Activated CD4-positive, alpha-beta T cell treated with anti-CD3 and anti-CD28 coated beads for 36 hours (primary cell): ENCODE results near the gene KCNQ1OT1. TPM values are rescaled to one million over a fixed set of nuclear protein-coding genes. Genes with fewer than 3 reads are reported as not detected.
A peak's percentile ranks its signal among the peaks of the same experiment; 100 is the strongest.

Source experiments
- ATAC-seq: fragments of 200-7000 bp; cut with Tn5 transposase; one replicate; pipeline ENCODE4 v1.10.0; 2021; ENCODE audit warnings: mild to moderate bottlenecking, moderate library complexity
- CTCF ChIA-PET: fragments of 350-600 bp; sonication (Branson Sonifier 250); formaldehyde crosslinking; loops from one replicate; lab custom pipeline; 2021; ENCODE audit warnings: antibody characterized with exemption; lab: Charles Lee
- POLR2A ChIA-PET: fragments of 350-600 bp; sonication (Branson Sonifier 250); formaldehyde crosslinking; loops from one replicate; lab custom pipeline; 2021; ENCODE audit warnings: antibody characterized with exemption, inconsistent platforms; lab: Charles Lee
- DNase-seq: peaks from one replicate; pipeline ENCODE4 v3.0.0-alpha.2; 2020
- H3K27ac Mint-ChIP-seq: one replicate; pipeline ENCODE4 v1.8.0; 2021; ENCODE audit warnings: mixed read lengths
- H3K27me3 Mint-ChIP-seq: one replicate; pipeline ENCODE4 v1.8.0; 2021; ENCODE audit warnings: mixed read lengths
- H3K36me3 Mint-ChIP-seq: one replicate; pipeline ENCODE4 v1.8.0; 2021; ENCODE audit warnings: low read depth, mixed read lengths
- H3K4me1 Mint-ChIP-seq: one replicate; pipeline ENCODE4 v1.8.0; 2021; ENCODE audit warnings: mixed read lengths
- H3K4me3 Mint-ChIP-seq: one replicate; pipeline ENCODE4 v1.8.0; 2021; ENCODE audit warnings: mild to moderate bottlenecking, moderate library complexity, mixed read lengths
- H3K9me3 Mint-ChIP-seq: one replicate; pipeline ENCODE4 v1.8.0; 2021; ENCODE audit warnings: low read depth, mixed read lengths
- intact Hi-C, 2 experiments: fragments of 100-400 bp; cut with DNase I in 1 of 2; cut with micrococcal nuclease in 1 of 2; formaldehyde crosslinking; loops; one replicate each; pipeline versions ENCODE4 v1.14.2 to v1.15.1; 2022 to 2024; cut with DNase I, micrococcal nuclease
- total RNA-seq, 2 experiments: library from RNA; stranded (reverse); gene quantifications; one replicate each; pipeline ENCODE4 v1.2.3, GENCODE V29; 2021

Gene KCNQ1OT1
- total RNA-seq, 2 experiments from 2014 or later, result 0.16 TPM

- H3K27me3 Mint-ChIP-seq, result no peaks in the 10 kb centered on the region
- H3K4me1 Mint-ChIP-seq, result no peaks in the 10 kb centered on the region
- ChIA-PET CTCF (no interaction called here), POLR2A (no interaction called here)
- H3K9me3 Mint-ChIP-seq, result no peaks in the 10 kb centered on the region
- no peak overlapping the region for H3K4me3 Mint-ChIP-seq
- intact Hi-C loops, result no loop called here
- ATAC-seq (no peak), DNase-seq (no peak)
- peaks cover 16% of the 10 kb centered on the region for H3K36me3 Mint-ChIP-seq
- H3K27ac Mint-ChIP-seq, result no peak overlapping the region
Measured at GRCh38 chr11:2590131-2590964, 109.4 kb downstream of the KCNQ1OT1 start.

DNA sequence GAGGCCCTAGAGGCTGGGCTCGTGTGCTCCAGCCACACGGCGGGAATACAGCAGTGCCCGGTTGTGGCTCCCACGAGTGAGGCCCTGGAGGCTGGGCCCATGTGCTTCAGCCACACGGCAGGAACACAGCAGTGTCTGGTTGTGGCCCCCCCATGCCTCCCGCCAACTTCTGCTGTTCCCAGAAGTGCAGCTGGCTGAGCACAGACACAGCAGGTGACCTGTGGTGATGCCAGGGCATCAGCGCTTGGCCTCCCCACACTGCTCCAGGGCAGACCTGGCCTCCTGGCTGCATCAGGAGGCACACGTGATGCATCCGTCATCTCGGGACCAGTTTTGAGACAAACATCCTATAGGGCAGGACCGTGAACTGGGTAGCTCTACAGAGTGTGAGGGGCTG is 110.3 kb downstream of the KCNQ1OT1 start:
- Mint-ChIP-seq H3K4me1 (no peaks in the 10 kb centered on the region), H3K9me3 (no peaks in the 10 kb centered on the region), H3K27me3 (no peaks in the 10 kb centered on the region), H3K36me3 (peaks cover 14% of the 10 kb centered on the region), H3K4me3 (no peak overlapping the region), H3K27ac (no peak overlapping the region)
- ATAC-seq (no peak), DNase-seq (no peak)
- intact Hi-C loops, result no loop called here
- ChIA-PET CTCF (no interaction called here), POLR2A (no interaction called here)

DNA sequence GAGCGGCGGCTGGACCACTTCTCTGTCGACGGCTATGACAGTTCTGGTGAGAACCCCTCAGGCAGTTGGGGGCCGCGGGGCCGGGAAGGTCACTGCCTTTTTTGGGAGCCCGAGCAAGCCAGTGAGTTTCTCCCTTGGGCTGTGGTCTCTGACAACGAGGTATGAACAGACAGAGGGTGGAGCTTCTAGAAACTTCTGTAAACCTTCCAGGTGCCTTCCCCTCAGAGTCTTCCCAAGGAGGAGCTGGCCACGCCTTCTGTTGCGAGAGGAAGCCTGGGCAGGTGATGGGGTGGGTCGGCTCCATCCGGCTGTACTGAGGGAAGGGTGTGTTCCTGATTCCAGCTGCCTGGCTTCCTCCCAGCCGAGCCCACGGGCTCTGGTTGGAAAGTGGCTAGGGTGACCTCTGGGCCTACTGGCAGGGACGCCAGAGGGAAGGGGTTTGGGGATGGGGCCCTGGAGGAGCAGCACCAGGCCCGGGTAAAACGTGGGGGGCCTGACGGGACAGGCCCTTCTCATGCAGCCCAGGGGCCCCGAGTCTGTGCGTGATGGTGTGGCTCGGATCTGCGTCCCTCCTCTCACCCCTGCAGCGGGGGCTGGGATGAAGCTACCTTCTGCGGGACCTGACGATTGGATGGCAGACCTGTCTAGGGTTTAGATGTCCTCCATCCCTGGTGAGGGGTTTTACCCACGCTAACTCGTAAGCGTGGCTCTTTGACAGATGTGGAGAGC is 110.8 kb downstream of the KCNQ1OT1 start:
- CTCF ChIA-PET, result no interaction called here
- no peak overlapping the region for H3K4me3 Mint-ChIP-seq
- intact Hi-C loops, result no loop called here
- POLR2A ChIA-PET, result no interaction called here
- H3K27me3 Mint-ChIP-seq, result no peaks in the 10 kb centered on the region
- H3K27ac Mint-ChIP-seq, result no peak overlapping the region
- no peaks in the 10 kb centered on the region for H3K9me3 Mint-ChIP-seq
- DNase-seq (no peak), ATAC-seq (no peak)
- H3K36me3 Mint-ChIP-seq, result peaks cover 11% of the 10 kb centered on the region
- H3K4me1 Mint-ChIP-seq, result no peaks in the 10 kb centered on the region

DNA sequence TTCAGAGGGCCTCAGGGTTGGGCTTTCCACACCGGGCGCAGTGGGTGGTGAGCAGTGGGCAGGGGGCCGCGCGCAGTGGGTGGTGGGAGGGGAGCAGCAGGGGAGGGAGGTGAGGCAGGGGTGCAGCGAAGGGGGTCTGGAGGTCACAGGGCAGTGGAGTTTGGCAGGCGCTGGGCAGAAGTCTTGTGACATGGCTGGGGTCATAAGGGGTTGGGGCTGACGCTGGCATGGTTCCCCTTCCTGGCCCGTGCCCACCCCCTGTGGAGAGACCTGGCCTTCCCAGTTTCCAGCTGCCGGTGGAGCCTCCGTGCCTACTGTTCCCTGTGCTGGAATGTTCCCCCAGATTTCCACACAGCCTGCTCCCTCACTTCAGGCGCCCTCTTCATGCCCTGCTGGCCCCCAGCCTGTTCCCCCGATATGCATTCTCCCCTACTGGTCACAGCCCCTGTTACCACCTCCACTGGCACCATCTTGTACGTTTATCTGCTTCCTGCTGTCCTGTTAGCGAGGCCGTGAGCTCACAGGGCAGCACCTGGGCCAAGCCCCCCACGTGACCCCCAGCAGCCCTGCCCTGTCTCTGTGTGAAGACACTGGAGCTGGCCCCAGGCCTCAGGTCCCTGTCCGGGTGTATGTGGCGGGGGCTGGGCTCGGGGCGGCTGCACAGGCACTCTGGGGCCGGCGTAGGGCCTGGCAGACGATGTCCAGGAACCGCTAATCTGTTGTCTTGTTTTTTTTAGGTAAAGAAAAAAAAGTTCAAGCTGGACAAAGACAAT is 111.6 kb downstream of the KCNQ1OT1 start:
- intact Hi-C loops, result no loop called here
- Mint-ChIP-seq H3K27me3 (no peaks in the 10 kb centered on the region), H3K4me1 (no peaks in the 10 kb centered on the region), H3K27ac (no peak overlapping the region), H3K4me3 (no peak overlapping the region), H3K36me3 (peaks cover 10% of the 10 kb centered on the region), H3K9me3 (no peaks in the 10 kb centered on the region)
- DNase-seq (no peak), ATAC-seq (no peak)
- POLR2A ChIA-PET, result no interaction called here
- CTCF ChIA-PET, result no interaction called here

- peaks cover 7% of the 10 kb centered on the region for H3K36me3 Mint-ChIP-seq
- intact Hi-C loops, result no loop called here
- POLR2A ChIA-PET, result no interaction called here
- H3K27ac Mint-ChIP-seq, result no peak overlapping the region
- ATAC-seq (no peak), DNase-seq (no peak)
- H3K9me3 Mint-ChIP-seq, result no peaks in the 10 kb centered on the region
- no peaks in the 10 kb centered on the region for H3K27me3 Mint-ChIP-seq
- H3K4me3 Mint-ChIP-seq, result no peak overlapping the region
- CTCF ChIA-PET, result no interaction called here
- no peaks in the 10 kb centered on the region for H3K4me1 Mint-ChIP-seq
Measured at GRCh38 chr11:2587132-2587930, 112.5 kb downstream of the KCNQ1OT1 start.

DNA sequence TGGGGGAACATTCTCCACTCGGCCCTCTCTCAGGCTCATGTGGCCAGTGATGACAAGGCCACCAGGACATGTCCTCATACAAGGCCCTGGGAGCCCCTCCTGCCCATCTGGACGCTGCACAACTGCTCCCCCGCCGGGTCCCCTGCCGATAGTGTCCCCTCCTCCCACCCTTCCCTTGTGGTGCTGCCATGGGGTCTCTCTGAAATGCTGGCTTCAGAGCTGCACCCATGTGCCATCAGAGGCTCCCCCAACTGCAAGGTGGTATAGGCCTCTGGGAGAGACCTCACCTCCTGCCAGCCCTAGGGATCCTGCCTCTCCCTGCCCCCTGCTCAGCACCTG is 113.0 kb downstream of the KCNQ1OT1 start:
- H3K36me3 Mint-ChIP-seq, result peaks cover 4% of the 10 kb centered on the region
- peak; percentile 3 for DNase-seq
- H3K9me3 Mint-ChIP-seq, result no peaks in the 10 kb centered on the region
- no peak for ATAC-seq
- H3K27ac Mint-ChIP-seq, result no peak overlapping the region
- ChIA-PET CTCF (no interaction called here), POLR2A (no interaction called here)
- intact Hi-C loops, result no loop called here
- no peak overlapping the region for H3K4me3 Mint-ChIP-seq
- no peaks in the 10 kb centered on the region for H3K4me1 Mint-ChIP-seq
- no peaks in the 10 kb centered on the region for H3K27me3 Mint-ChIP-seq

- DNase-seq, result no peak
- no peak for ATAC-seq
- intact Hi-C loops, result no loop called here
- CTCF ChIA-PET, result no interaction called here
- POLR2A ChIA-PET, result no interaction called here
- H3K27ac Mint-ChIP-seq, result no peak overlapping the region
- H3K36me3 Mint-ChIP-seq, result peaks cover 4% of the 10 kb centered on the region
- no peaks in the 10 kb centered on the region for H3K9me3 Mint-ChIP-seq
- H3K4me1 Mint-ChIP-seq, result no peaks in the 10 kb centered on the region
- no peak overlapping the region for H3K4me3 Mint-ChIP-seq
- H3K27me3 Mint-ChIP-seq, result no peaks in the 10 kb centered on the region
Measured at GRCh38 chr11:2586087-2586792, 113.6 kb downstream of the KCNQ1OT1 start.

DNA sequence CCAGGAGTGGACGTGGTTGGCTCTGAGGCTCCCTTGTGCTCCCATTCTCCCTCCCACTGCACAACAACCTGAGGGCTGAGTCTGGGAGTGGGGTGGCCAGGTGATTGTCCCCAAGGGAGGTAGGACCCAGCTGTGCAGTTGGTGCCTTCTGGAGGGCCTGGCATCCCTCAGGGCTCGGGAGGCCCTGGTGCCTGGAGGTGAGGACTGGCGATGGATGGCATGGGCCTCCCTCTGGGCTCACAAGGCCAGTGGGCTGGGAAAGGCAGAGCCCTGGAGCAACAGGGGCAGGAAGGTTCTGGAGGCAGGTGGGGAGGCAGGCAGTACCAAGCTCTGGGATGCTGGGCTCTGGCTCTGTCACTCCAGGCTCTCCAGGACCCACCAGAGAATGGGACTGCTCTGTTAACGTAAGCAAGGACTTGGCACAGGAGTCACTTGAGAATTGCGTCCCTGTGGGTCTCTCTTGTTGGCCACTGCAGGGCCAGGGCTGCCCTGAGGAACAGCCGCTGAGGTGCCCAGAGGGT is 114.2 kb downstream of the KCNQ1OT1 start:
- Mint-ChIP-seq H3K36me3 (peaks cover 4% of the 10 kb centered on the region), H3K4me1 (no peaks in the 10 kb centered on the region), H3K27ac (no peak overlapping the region), H3K9me3 (no peaks in the 10 kb centered on the region), H3K4me3 (no peak overlapping the region), H3K27me3 (no peaks in the 10 kb centered on the region)
- DNase-seq, result no peak
- intact Hi-C loops, result no loop called here
- CTCF ChIA-PET, result no interaction called here
- POLR2A ChIA-PET, result no interaction called here
- no peak for ATAC-seq

DNA sequence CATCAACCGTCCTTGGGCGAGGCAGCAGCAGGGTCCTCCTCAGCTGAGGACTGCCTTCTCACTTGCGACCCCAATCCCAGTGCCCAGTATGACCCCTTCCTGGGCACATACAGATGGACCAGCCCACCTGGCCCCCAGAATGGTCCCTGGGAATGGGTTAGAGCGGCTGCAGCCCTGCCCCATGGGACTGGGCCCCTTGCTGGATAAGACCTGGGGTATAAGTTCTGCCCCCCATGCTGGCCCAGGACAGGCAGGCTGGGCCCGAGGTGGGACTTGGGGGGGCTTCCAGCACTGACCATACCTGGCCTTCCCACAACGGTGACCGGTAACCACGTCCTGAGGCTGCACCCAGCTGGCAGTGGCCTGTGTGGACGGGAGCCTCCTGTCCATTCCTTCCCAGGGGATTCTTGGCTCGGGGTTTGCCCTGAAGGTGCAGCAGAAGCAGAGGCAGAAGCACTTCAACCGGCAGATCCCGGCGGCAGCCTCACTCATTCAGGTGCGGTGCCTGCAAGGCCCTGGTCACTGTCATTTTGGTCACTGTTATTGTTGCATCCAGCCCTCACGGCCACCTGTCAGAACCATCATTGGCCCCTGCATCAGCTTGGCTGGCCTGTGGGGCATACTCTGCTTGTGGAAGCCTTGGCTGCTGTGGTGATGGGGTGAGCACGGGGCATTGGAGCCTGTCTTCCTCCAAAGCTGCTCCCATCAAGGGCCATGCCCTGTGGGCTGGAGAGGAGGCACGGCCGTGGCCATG is 114.8 kb downstream of the KCNQ1OT1 start:
- H3K4me3 Mint-ChIP-seq, result no peak overlapping the region
- DNase-seq (no peak), ATAC-seq (no peak)
- ChIA-PET CTCF (no interaction called here), POLR2A (no interaction called here)
- H3K27me3 Mint-ChIP-seq, result no peaks in the 10 kb centered on the region
- H3K36me3 Mint-ChIP-seq, result peaks cover 4% of the 10 kb centered on the region
- intact Hi-C loops, result no loop called here
- H3K4me1 Mint-ChIP-seq, result no peaks in the 10 kb centered on the region
- no peak overlapping the region for H3K27ac Mint-ChIP-seq
- no peaks in the 10 kb centered on the region for H3K9me3 Mint-ChIP-seq

GRCh38 chr11:2584434-2584811 is 115.4 kb downstream of the KCNQ1OT1 start:
- H3K4me3 Mint-ChIP-seq, result no peak overlapping the region
- ATAC-seq, result no peak
- H3K36me3 Mint-ChIP-seq, result no peaks in the 10 kb centered on the region
- no peaks in the 10 kb centered on the region for H3K27me3 Mint-ChIP-seq
- H3K9me3 Mint-ChIP-seq, result no peaks in the 10 kb centered on the region
- ChIA-PET CTCF (no interaction called here), POLR2A (no interaction called here)
- no peak for DNase-seq
- intact Hi-C loops, result no loop called here
- H3K27ac Mint-ChIP-seq, result no peak overlapping the region
- no peaks in the 10 kb centered on the region for H3K4me1 Mint-ChIP-seq
